ENCODE measurements around the gene OR8J3. TPM values are rescaled to one million over a fixed set of nuclear protein-coding genes. Genes with fewer than 3 reads are reported as not detected.

The OR8J3 gene
- total RNA-seq, 1 experiment from 2014 or later = not detected

DNA sequence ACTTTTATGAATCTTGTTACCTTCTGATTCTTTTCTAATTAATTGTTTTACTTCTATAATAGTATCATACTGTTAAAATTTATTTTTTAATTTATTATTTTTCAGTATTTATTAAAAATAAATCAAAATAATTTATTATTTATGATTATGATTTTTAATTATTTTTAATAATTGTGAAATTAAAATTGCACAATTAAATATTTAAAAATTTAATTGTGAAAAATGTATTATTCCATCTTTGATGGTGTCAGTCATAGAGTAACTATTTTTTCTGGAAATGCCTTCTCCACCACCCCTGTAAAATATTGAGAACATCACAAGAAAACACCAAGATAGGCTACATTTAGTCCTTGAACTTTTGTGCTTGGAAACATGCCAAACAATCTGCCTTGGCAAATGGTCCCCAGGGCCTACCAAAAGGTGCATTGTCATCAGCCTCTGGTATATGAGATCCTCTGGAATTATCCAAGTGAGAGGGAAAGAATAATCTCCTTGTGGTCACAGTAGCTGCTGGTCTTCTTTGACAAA, 36.7 kb downstream of the OR8J3 start, which contains the start of gene OR8H2:
Gene OR8H2 (plus strand): TSS at position 478 of the 528 bp plus-strand sequence. CDS start 1,356 bp downstream, outside the sequence.
- H3K4me1 ChIP-seq (ENCODE audit: insufficient read depth, low read length) = no peaks in the 10 kb centered on the region
- no peaks in the 10 kb centered on the region for H3K9me3 ChIP-seq (ENCODE audit: control insufficient read depth, low read depth, low read length)
- H3K18ac ChIP-seq (ENCODE audit: insufficient read length, low read depth, low read length) = no peak within 1 kb of the TSS
- H3K14ac ChIP-seq (ENCODE audit: insufficient read depth, low read length) = no peak within 1 kb of the TSS
- Mint-ChIP-seq H3K27me3 (ENCODE audit: low read depth) (no peaks in the 10 kb centered on the region), H3K9me3 (peaks cover 0 to 8% of the 10 kb centered on the region in 2 experiments; a peak in 3 of 5 replicates), H3K27ac (no peak within 1 kb of the TSS), H3K36me3 (ENCODE audit: insufficient read depth in 1 of 3, low read depth in 3 of 3) (0 out of 7 replicates have a peak, but pooled peaks cover 0 to 3% (median 2%) of the 10 kb centered on the region in 3 experiments), H3K4me3 (no peak within 1 kb of the TSS), H3K4me1 (no peaks in the 10 kb centered on the region)
- H3K9ac ChIP-seq (ENCODE audit: extremely low read depth, insufficient read length, low read length) = no peak within 1 kb of the TSS
- no peak within 1 kb of the TSS for H3K4ac ChIP-seq (ENCODE audit: low read depth, low read length)
- H3K23me2 ChIP-seq (ENCODE audit: insufficient read length, low read depth, low read length, poor library complexity, severe bottlenecking) = no peaks in the 10 kb centered on the region
- no peak within 1 kb of the TSS for H4K8ac ChIP-seq (replicated peaks; ENCODE audit: insufficient read length, low read depth, low read length)
- TF ChIP-seq, protein P1, sequence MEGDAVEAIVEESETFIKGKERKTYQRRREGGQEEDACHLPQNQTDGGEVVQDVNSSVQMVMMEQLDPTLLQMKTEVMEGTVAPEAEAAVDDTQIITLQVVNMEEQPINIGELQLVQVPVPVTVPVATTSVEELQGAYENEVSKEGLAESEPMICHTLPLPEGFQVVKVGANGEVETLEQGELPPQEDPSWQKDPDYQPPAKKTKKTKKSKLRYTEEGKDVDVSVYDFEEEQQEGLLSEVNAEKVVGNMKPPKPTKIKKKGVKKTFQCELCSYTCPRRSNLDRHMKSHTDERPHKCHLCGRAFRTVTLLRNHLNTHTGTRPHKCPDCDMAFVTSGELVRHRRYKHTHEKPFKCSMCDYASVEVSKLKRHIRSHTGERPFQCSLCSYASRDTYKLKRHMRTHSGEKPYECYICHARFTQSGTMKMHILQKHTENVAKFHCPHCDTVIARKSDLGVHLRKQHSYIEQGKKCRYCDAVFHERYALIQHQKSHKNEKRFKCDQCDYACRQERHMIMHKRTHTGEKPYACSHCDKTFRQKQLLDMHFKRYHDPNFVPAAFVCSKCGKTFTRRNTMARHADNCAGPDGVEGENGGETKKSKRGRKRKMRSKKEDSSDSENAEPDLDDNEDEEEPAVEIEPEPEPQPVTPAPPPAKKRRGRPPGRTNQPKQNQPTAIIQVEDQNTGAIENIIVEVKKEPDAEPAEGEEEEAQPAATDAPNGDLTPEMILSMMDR (conservative IDR thresholded peaks at IDR 0.05) = no peak
- no peaks in the 10 kb centered on the region for H3K27me3 ChIP-seq (ENCODE audit: insufficient read depth, low read length)
- H4K20me1 ChIP-seq (ENCODE audit: control insufficient read depth, insufficient read depth, insufficient read length) = no peaks in the 10 kb centered on the region
- H3K23ac ChIP-seq (ENCODE audit: insufficient read length, low read depth, low read length) = no peak within 1 kb of the TSS
- no peak for DNase-seq
- no peak within 1 kb of the TSS for H2AFZ ChIP-seq (ENCODE audit: low read length)
- H2BK120ac ChIP-seq (ENCODE audit: low read depth, low read length, poor library complexity, severe bottlenecking) = no peak within 1 kb of the TSS
- H4K5ac ChIP-seq (ENCODE audit: insufficient read length, low read depth, low read length) = no peak within 1 kb of the TSS
- no peaks in the 10 kb centered on the region for H3K79me1 ChIP-seq (ENCODE audit: insufficient read depth, low read depth, low read length, poor library complexity, severe bottlenecking)
- H2BK20ac ChIP-seq (ENCODE audit: low read depth, low read length, poor library complexity, severe bottlenecking) = no peak within 1 kb of the TSS
- no peak within 1 kb of the TSS for H3K27ac ChIP-seq (ENCODE audit: insufficient read length, low read depth, low read length)
- no peak within 1 kb of the TSS for H2BK12ac ChIP-seq (ENCODE audit: insufficient read length, low read depth, low read length)
- no peak within 1 kb of the TSS for H2BK5ac ChIP-seq (ENCODE audit: insufficient read length, low read length)
- H3K79me2 ChIP-seq (ENCODE audit: insufficient read depth, low read length) = no peaks in the 10 kb centered on the region
- H2AK5ac ChIP-seq (ENCODE audit: insufficient read length, low read length) = no peak within 1 kb of the TSS
- no peak within 1 kb of the TSS for H3K4me2 ChIP-seq (ENCODE audit: insufficient read depth, insufficient read length, low read length)
- H3K56ac ChIP-seq (ENCODE audit: insufficient read length, low read depth, low read length) = no peak within 1 kb of the TSS
- H4K91ac ChIP-seq (ENCODE audit: insufficient read length, low read depth, low read length) = no peak within 1 kb of the TSS
- H2BK15ac ChIP-seq (ENCODE audit: low read depth, low read length) = no peak within 1 kb of the TSS
- H3T11ph ChIP-seq (ENCODE audit: low read length) = no peak within 1 kb of the TSS

All from H9 (cell line).